ACHN (cell line): ENCODE results near the gene NFE2L2.
"Not testable (repeated sequence)": the region's sequence is repeated elsewhere in the genome, so short reads cannot be mapped to it uniquely, and the experiment has no call there.

Experiments
- DNase-seq: peaks from one replicate; pipeline ENCODE4 v3.0.0-alpha.2; 2015
- in situ Hi-C: cut with HindIII; loops from 2 replicates; pipeline ENCODE4 v1.10.0; 2017; ENCODE audit warnings: low sequenced_read_pairs, low pct_ligation_motif_present, low pct_unique_long_range_greater_than_20kb

NFE2L2 gene

DNA sequence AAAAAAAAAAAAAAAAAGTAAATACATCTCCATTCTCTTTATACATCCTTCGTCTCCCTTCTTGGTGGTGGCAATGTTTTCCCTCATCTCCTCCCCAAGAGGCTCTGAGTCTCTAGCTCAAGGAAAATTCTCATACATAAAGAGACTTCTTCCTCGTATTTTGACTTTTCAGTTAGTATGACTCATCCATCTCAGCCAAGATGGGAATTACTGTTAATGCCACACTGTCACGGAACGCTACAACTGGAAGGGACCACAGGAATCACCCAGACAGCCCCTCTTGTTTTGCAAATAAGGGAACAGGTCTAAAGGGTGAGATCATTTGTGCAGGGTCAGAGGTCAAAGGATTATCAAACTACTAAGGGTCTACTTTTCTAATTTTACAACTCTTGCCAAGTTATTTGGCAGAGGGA, 19.5 kb downstream of the NFE2L2 start:
- peak; percentile 82 for DNase-seq
- in situ Hi-C loops: no loop called here

DNA sequence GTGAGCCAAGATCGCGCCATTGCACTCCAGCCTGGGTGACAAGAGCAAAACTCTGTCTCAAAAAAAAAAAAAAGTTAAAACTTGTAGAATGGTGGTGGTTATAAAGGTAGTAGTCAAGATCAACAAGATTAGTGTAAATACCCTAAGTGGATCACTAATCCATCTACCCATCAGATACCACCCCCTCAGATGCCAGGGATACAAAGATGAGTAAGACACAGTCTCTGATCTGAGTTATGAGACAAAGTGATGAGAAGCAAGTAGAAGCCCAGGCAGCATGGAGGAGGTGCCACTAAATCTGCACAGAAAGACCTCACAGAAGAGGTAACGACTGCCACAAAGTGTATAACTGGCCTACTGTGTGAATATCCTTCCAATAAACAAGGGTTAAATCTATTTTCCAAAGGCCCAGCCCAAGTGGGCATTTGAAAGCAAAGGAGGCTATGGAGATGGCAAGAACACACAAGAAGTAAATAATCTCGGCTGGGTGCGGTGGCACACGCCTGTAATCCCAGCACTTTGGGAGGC, 20.2 kb downstream of the NFE2L2 start:
- in situ Hi-C loops: no loop called here

DNA sequence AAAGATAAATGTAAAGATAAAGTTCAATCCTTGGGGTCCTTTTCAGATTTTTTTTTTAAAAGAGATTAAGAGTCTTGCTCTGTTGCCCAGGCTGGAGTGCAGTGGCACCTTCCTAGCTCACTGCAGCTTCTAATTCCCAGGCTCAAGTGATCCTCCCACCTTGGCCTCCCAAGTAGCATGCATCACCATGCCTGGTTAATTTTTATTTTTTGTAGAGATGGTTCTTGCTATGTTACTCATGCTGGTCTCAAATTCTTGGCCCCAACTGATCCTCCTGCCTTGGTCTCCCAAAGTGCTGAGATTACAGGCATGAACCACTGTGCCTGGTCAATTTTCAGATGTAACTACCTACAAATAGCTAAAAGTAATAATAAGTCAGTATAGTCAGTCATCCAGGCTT, 21.1 kb downstream of the NFE2L2 start:
- DNase-seq: peak; percentile 87
- in situ Hi-C loops: no loop called here

More for the DNA sequence above, 20.2 kb downstream of the NFE2L2 start:
- no peak for DNase-seq

DNA sequence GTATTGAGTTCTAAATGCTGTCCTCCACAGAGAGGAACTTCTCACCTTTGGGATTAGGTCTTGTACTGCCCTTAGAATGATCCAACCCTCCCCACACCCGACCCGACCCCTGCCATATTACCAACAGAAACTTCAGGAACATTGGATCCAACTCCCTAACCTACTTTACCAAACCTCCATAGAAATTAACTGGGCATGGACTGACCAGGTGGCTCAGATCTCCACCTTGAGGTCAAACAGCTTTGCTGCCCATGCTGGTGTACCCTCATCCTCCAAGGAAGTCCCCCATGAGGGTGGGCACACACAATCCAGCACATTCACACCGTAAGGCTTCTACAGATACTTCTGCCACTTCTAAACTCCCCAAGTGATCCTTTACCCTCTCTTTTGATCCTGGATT, 21.5 kb downstream of the NFE2L2 start:
- DNase-seq: no peak
- in situ Hi-C loops: no loop called here

DNA sequence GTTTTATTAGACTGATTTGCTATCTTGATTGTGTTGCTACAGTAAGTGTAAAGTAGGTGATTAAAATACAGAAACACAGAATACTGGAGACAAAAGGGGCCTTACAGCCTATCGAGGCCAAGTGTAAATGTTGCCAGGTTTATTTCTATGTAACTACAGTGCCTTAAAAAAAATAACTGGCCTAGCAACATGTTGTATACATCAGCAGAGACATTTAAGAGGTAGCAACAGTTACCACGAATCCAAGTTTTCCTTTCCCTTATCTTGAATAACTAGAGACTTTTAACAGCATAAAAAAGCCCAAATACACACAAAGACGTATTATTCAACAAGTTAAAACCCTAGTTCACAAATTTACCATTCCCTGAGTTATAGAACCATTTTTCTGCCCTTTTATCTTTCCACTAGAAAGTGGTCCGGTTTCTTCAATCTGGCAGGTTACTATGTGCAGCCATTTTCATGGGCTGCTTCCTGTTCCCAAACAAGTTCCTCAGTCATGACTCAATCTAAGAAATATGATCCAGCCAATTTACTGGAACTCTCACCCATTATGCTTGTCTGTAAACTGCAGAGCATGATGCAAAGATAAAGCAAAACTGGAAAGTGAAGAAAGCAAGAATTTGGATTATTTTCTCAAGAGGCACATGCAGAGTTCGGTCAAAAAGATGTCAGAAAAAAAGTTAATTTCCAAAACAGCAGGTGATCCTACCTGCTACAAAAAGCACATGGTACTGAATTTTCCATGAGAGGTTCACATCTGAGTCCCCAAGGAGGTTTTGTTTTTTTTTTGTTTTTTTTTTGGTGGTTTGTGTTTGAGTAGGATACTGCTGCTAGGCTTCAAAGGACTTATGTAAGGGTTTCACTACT, 22.2 kb downstream of the NFE2L2 start:
- DNase-seq: peak; percentile 95
- in situ Hi-C loops: no loop called here

DNA sequence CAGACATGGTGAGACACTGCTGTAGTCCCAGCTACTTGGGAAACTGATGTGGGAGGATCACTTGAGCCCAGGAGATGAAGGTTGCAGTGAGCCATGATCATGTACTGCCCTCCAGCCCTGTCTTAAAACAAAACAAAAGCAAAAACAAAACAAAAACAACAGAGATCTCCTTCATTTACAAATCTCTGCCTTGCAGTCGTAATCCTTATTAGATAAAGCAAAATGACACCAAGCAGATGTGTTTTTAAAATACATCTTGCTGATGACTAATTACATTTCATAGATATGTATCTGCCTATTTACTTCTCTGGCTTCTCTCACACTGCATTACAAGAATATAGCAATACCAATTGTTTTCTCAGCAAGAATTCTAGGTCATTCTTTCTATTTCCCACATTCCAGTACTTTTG, 22.8 kb downstream of the NFE2L2 start:
- in situ Hi-C loops: no loop called here
- DNase-seq: no peak

DNA sequence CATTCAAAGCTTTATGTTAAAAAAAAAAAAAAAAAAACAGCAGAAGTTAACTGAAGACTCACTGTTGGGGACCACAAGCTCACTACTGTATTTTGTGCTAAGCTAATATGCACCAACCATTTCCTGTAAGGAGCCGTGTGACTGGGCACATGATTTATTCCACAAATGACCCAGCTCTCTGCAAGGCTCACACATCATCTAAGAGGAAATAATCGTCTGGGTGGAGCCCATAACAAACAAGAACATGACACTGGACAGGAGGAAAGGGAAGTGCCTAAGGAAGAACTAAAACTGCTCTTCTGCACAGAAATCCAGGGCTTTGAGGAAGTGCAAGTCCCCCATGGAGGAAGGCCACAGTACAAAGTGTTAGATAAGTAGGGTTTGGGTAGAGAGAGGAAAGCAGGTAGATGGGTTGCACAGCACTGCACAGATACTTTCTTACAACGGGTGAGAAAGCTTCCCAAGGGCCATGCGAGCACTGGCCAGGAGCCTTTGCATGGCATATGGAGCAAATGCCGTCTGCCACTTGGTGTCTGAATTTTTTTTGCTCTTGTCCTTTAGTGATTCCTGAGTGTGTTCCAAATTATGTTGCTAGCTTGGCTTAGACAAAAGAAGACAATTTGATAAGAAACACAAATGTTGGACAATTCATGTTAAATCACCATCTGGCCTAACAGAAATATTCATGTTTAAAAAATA, 24.4 kb downstream of the NFE2L2 start:
- peak; percentile 45 for DNase-seq
- in situ Hi-C loops: no loop called here

DNA sequence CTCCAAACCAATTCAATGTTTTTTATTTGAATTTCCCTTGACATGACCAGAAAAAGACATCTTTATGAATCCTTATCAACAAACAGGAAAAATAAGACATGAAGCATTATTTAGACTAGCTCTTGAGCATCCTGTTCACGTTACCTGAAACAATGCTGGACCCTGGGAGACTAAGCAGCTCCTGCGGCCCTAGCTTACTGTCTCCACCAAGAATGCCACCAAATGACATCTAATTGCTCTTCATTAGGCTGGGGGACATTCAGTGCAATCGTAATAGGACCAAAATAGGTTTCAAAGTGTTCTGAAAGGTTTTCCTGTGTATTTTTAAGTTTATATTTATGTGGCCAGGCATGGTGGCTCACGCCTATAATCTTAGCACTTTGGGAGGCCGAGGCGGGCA, 25.5 kb downstream of the NFE2L2 start:
- no peak for DNase-seq
- in situ Hi-C loops: no loop called here

DNA sequence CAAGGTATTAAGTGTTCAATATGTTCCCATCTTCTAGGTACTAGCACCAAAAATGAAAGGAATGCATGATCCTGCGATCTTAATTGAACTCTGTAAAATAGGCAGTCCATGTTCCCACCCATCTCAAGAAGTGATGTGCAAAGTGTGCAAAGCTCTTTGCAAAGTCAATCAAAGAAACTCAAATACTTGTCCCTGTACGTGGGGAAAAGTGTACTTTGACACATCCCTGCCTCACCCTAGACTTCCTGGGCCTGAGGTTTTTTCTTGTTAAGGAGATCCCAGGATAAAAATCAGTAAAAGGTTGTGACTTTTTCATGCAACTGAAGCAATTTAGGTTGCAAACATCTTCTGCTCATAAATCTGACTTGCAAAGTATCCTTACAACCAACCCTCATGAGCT, 26.6 kb downstream of the NFE2L2 start:
- DNase-seq: no peak
- in situ Hi-C loops: no loop called here

DNA sequence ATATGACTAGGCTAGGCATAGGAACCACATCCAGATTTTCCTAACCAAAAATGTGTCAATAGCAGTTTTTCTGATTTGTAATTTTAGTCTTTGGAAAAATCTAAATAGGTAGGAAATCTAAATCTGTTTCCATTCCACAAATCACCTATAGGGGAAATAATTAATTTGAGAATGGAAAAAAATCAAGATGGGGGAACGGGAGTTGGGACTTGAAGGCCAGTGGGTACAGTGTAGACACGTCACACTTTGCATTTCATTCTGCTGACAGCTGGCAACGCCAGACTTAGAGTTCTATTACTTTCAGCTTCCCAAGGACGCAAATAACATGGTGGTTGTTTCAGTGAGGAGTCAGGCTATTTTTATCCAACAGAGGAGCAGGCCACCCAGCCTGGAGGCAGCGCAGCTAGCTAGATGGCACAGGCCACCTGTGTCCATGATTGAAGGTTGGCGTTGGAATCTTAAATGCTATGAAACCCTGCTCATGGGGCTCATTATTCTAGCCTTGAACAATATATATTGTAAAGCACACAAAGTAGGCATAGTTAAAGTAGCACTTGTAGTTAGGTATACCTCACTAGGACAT, 28.6 kb downstream of the NFE2L2 start:
- no peak for DNase-seq
- in situ Hi-C loops: no loop called here

DNA sequence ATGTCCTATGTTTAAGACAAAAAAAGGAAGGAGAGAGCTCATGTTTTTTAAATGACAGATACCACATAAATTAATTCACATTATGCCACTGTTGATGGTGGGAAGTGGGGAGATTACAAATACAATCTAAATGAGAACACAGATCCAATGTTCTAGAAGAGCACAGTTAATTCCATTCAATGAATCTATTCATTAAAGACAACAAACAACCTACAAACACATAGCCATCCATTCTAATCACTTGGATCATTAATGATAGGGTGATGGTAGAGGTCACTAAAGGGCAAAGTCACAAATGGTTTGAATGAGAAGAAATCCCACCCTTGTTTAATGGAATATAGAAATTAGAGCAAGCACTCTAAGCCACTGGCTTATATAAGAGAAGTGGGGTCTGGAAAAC, 30.3 kb downstream of the NFE2L2 start:
- no peak for DNase-seq
- in situ Hi-C loops: no loop called here

DNA sequence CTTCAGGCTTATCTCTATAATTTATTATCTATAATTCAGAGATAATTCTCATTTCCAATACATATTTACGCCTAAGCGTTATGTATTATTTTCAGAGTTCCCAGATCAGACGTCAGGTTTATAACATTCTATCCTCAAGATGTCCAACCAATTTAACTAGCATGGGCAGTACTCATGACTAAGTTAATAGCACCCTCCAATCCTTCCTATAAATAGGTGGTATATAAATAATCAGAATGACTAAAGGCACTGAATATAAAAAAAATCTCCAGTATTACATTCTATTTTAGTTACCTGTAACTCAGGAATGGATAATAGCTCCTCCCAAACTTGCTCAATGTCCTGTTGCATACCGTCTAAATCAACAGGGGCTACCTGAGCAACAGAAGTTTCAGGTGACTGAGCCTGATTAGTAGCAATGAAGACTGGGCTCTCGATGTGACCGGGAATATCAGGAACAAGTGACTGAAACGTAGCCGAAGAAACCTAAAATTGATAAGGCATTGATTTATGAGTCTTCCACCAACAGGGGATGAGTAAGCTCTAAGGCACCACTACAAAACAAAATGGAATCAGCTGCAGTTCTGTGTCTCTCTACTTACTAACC, 32.3 kb downstream of the NFE2L2 start:
- in situ Hi-C loops: no loop called here
- no peak for DNase-seq

DNA sequence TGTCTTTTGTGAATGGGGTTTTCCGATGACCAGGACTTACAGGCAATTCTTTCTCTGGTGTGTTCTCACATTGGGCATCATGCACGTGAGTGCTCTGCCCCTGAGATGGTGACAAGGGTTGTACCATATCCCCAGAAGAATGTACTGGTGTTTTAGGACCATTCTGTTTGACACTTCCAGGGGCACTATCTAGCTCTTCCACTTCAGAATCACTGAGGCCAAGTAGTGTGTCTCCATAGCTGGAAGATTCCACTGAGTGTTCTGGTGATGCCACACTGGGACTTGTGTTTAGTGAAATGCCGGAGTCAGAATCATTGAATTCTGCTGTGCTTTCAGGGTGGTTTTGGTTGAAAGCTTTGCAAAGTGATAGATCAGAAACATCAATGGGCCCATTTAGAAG, 33.3 kb downstream of the NFE2L2 start:
- in situ Hi-C loops: no loop called here
- no peak for DNase-seq

DNA sequence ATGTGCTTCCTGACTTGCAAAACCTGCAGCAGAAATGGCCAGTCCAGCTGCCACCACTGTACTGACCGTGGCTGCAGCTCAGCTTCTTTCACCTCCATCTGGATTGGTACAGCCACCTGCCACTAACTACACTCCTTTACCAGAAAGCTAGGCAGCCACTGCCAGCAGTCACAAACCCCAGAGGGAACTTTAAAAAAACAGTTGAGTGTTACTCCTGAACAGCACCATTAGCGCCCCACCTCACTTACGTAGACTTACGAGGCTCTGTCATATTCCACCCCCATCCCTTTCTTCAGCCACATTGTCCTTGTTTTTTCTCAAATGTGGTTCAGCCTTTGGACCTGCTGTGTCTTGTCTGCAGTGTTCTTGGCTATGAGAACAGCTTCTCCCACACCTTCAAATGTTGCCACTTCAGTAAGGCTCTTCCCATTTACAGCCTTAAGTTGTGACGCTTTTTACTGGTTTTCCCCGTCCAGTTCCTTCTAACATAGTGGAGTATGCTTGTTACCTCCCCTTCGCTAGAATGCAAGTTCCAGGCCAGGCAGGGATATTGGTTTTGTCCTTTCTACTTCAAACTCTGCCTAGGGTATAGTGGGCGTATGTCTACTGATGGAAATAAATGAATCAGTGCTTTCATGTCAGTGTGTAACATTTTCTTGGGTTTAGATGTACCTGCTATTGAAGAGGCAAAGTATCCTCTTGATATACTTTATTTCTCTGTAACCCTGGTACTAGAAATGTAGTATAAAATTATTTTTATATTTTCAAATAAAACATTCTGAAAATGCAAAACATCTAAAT, 34.9 kb downstream of the NFE2L2 start:
- DNase-seq: no peak
- in situ Hi-C loops: no loop called here

DNA sequence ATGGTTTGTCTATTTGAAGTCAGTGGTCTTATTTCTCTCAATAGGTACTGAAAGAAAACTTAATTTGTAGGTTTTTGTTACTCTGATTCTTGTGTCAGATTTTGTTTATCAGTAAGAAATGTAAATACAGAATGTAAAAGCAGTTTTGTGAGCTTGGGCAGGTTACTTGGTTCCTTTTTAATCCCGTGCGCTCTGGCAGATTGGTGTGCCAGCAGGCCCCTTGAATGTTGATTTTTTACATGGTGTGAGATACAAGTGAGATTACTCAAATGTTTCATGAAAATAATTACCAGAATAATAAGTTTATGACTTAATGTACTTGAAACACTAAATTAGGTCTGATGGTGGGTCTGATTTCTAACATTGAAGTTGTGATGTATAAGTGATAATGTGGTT, 38.6 kb downstream of the NFE2L2 start:
- in situ Hi-C loops: no loop called here
- DNase-seq: no peak

DNA sequence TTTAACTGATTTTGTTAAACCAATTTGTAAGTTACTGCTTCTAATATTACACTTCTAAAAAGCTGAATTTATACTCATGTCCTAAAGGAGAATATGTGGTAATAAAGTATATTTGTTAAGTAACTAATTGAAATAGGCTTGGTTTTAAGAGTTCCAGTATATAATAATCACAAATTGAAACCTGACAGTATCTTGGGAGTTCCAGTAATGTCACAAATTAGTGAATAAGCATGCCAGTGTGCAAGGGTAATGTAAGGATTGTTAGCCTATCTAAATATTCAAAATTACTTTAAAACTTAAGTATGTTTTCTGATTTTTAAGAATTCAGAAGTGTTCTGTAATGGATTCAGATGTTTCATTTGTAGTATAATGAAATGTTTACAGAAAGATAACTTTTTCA, 41.1 kb downstream of the NFE2L2 start:
- DNase-seq, in situ Hi-C loops: not testable (repeated sequence)

DNA sequence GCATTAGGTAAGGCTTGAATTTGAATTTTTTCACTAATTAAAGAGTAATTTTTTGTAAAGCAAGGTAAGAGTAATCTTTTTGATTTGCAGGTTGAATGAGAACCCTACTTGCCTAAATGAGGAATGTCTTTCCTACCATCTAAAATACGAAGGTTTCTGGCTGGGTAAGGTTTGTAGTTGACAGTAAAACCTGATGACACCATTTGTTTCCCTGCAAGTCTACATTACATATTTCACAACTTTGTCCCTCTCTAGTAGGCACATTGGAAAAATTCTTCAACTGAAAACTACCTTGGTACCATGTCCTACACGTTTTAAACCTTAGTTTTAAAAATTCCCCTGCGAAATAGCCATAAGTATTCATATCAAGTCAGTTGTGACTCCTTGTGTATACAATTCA, 42.6 kb downstream of the NFE2L2 start:
- DNase-seq: no peak
- in situ Hi-C loops: no loop called here

DNA sequence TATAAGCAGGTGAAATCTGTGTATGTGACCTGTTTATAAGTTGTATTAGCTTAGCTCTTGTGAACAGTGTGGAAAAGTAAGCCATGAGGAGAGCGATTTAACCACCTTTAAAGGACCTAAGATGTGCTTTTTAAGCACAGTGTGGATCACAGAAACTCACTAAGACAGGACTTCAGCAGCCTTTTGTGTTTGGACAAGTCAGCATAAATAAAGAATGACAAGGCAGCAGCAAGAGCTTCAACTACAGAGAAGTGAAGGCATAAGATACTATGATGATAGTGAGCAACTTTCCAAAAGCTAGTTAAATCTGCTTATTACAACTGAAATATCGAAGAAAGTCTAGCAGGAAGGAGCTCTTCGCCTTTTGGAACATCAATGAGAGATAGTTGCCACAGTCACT, 43.0 kb downstream of the NFE2L2 start:
- in situ Hi-C loops: no loop called here
- DNase-seq: no peak
